ENCODE measurements around the gene STK39. TPM values are rescaled to one million over a fixed set of nuclear protein-coding genes. Genes with fewer than 3 reads are reported as not detected.

STK39 gene
- total RNA-seq, 6 experiments from 2014 or later, result 0.29 to 1.2 (median 0.60) TPM

GRCh38 chr2:168152902-168153530 lies 94.4 kb downstream of the STK39 start:
- WGBS (ENCODE audit: insufficient coverage, low coverage, low lambda C conversion rate, missing lambda C conversion rate), result 94% methylated on average over 2 of the region's 2 CpGs
- no peak for TF ChIP-seq CTCF (IDR thresholded peaks at IDR 0.05)
- intact Hi-C loops (cut with DNase I), result no loop called here
- H3K27me3 ChIP-seq, result no peaks in the 10 kb centered on the region
- no peak for DNase-seq
- H3K36me3 ChIP-seq, result no peaks in the 10 kb centered on the region
- H3K27ac ChIP-seq, result no peak overlapping the region
- no peak for ATAC-seq
- no peak overlapping the region for H3K4me3 ChIP-seq
- peaks cover 0 to 10% (median 0%) of the 10 kb centered on the region in 4 donors for H3K4me1 ChIP-seq
- no peaks in the 10 kb centered on the region for H3K9me3 ChIP-seq

- Histone ChIP-seq H3K27ac (no peak overlapping the region), H3K27me3 (no peaks in the 10 kb centered on the region), H3K9me3 (no peaks in the 10 kb centered on the region), H3K36me3 (no peaks in the 10 kb centered on the region), H3K4me3 (no peak overlapping the region), H3K4me1 (peaks cover 0 to 10% (median 0%) of the 10 kb centered on the region in 4 donors)
- no peak for TF ChIP-seq CTCF (IDR thresholded peaks at IDR 0.05)
- TF ChIP-seq POLR2A (IDR thresholded peaks at IDR 0.05), result no peak
- intact Hi-C loops (cut with DNase I), result no loop called here
- ATAC-seq (peak in 2 of 4 donors; percentile 17 to 28), DNase-seq (no peak)
- 77% methylated on average over 3 of the region's 6 CpGs for WGBS (ENCODE audit: insufficient coverage, low coverage, low lambda C conversion rate, missing lambda C conversion rate)
Measured at GRCh38 chr2:168149986-168150385, 97.4 kb downstream of the STK39 start.

GRCh38 chr2:168149150-168149974 lies 98.0 kb downstream of the STK39 start:
- 36% methylated on average over 5 of the region's 5 CpGs for WGBS (ENCODE audit: insufficient coverage, low coverage, low lambda C conversion rate, missing lambda C conversion rate)

More at GRCh38 chr2:168149150-168149974, 98.0 kb downstream of the STK39 start:
- intact Hi-C loops (cut with DNase I), result no loop called here
- TF ChIP-seq CTCF (IDR thresholded peaks at IDR 0.05) (no peak), POLR2A (IDR thresholded peaks at IDR 0.05) (no peak)
- no peak for DNase-seq
- Histone ChIP-seq H3K36me3 (no peaks in the 10 kb centered on the region), H3K27ac (no peak overlapping the region), H3K27me3 (no peaks in the 10 kb centered on the region), H3K9me3 (no peaks in the 10 kb centered on the region), H3K4me1 (peaks cover 0 to 10% (median 0%) of the 10 kb centered on the region in 4 donors), H3K4me3 (no peak overlapping the region)
- ATAC-seq, result peak; percentile 67 to 84 (median 72)

All from right lobe of liver (tissue), 6 donors.